HCT116 (cell line): ENCODE measurements around the gene IARS1. TPM values are rescaled to one million over a fixed set of nuclear protein-coding genes. Genes with fewer than 3 reads are reported as not detected.

ENCODE experiments used
- ATAC-seq: fragments of 200-7000 bp; cut with Tn5 transposase; 2 replicates; pipeline ENCODE4 v1.9.1; 2020; ENCODE audit warnings: mild to moderate bottlenecking, moderate library complexity
- BruUV-seq: library from RNA; stranded (reverse); fragments of 400-500 nt; replicated peaks from 2 replicates; lab custom pipeline; 2021; lab: Mats Ljungman, UMichigan
- CTCF ChIA-PET: fragments of 300-600 bp; sonication (Branson Sonifier 250); formaldehyde crosslinking; loops from one replicate; lab custom pipeline; 2021; ENCODE audit warnings: antibody characterized with exemption; lab: Charles Lee
- POLR2A ChIA-PET: fragments of 300-600, 350-600 bp; sonication (Branson Sonifier 250); formaldehyde crosslinking; loops from one replicate; lab custom pipeline; 2021; ENCODE audit warnings: antibody characterized with exemption; lab: Charles Lee
- RAD21 ChIA-PET, 2 experiments: fragments of 300-600 bp; sonication (Branson Sonifier 250); formaldehyde crosslinking; loops; one replicate each; lab custom pipeline; 2023; ENCODE audit warnings: low total read pairs in 2 of 2; ENCODE audit not compliant: uncharacterized antibody in 2 of 2, unreplicated experiment in 2 of 2, low non-redundant PET in 1 of 2; lab: Charles Lee
- DNase-seq: peaks from one replicate; pipeline ENCODE4 v3.0.0-alpha.2; 2010; ENCODE audit warnings: low read depth, low spot score
- H2AFZ ChIP-seq: fragments of 200-600 bp; shearing (Covaris generic), sonication (generic); 2 replicates; pipeline ENCODE4 v1.6.1; 2017; ENCODE audit warnings: low read depth, mixed run types, mixed read lengths, antibody characterized with exemption, low read length; ENCODE audit not compliant: poor library complexity, severe bottlenecking
- H3K27ac ChIP-seq: 2 replicates; pipeline ENCODE4 v1.5.1; 2012; ENCODE audit warnings: low read depth, low read length
- H3K27me3 ChIP-seq: fragments of 200-600 bp; sonication (generic); 2 replicates; pipeline ENCODE4 v1.6.1; 2016; ENCODE audit warnings: mixed run types, low read length, mixed read lengths; ENCODE audit not compliant: insufficient read depth
- H3K36me3 ChIP-seq, 2 experiments: fragments of 200-500 bp in 1 of 2; fragments of 200-600 bp in 1 of 2; sonication (Bioruptor generic) in 1 of 2; sonication (generic) in 1 of 2; 2 replicates each; pipeline versions ENCODE4 v1.5.1 to v1.6.1; 2014 to 2016; ENCODE audit warnings: low read length in 2 of 2, inconsistent platforms in 1 of 2, mixed read lengths in 1 of 2, mixed run types in 1 of 2; ENCODE audit not compliant: insufficient read depth in 2 of 2, control insufficient read depth in 1 of 2
- H3K4me1 ChIP-seq, 2 experiments: fragments of 200-600 bp in 1 of 2; sonication (generic) in 1 of 2; 2 replicates each; pipeline versions ENCODE4 v1.5.1 to v1.6.1; 2012 to 2017; ENCODE audit warnings: low read length in 2 of 2, inconsistent platforms in 1 of 2, mild to moderate bottlenecking in 1 of 2, mixed read lengths in 1 of 2, mixed run types in 1 of 2, moderate library complexity in 1 of 2; ENCODE audit not compliant: insufficient read depth in 2 of 2, control insufficient read depth in 1 of 2
- H3K4me2 ChIP-seq: fragments of 200-600 bp; sonication (generic); 2 replicates; pipeline ENCODE4 v1.6.1; 2017; ENCODE audit warnings: mixed run types, low read length, mixed read lengths
- H3K4me3 ChIP-seq, 2 experiments: fragments of 200-600 bp in 1 of 2; sonication (generic) in 1 of 2; replicated peaks in 1 of 2; 2 replicates each; pipeline ENCODE4 v1.5.1; 2011 to 2016; ENCODE audit warnings: low read length in 2 of 2, control low read depth in 1 of 2, low read depth in 1 of 2, mild to moderate bottlenecking in 1 of 2, mixed read lengths in 1 of 2, mixed run types in 1 of 2
- H3K79me2 ChIP-seq: fragments of 200-600 bp; sonication (generic); 2 replicates; pipeline ENCODE4 v1.6.1; 2017; ENCODE audit warnings: mild to moderate bottlenecking, mixed run types, low read length, moderate library complexity, mixed read lengths; ENCODE audit not compliant: insufficient read depth
- H3K9ac ChIP-seq: fragments of 200-600 bp; sonication (generic); 2 replicates; pipeline ENCODE4 v1.6.1; 2016; ENCODE audit warnings: low read length, mixed read lengths
- H3K9me2 ChIP-seq: fragments of 200-600 bp; sonication (generic), shearing (Covaris generic); 2 replicates; pipeline ENCODE4 v1.6.1; 2017; ENCODE audit warnings: mixed run types, mild to moderate bottlenecking, moderate library complexity; ENCODE audit not compliant: insufficient read depth
- H3K9me3 ChIP-seq, 2 experiments: fragments of 200-500 bp in 1 of 2; fragments of 200-600 bp in 1 of 2; sonication (Bioruptor generic) in 1 of 2; sonication (generic) in 1 of 2; 2 replicates each; pipeline ENCODE4 v1.6.1; 2014 to 2017; ENCODE audit warnings: low read length in 2 of 2, mixed read lengths in 2 of 2, inconsistent platforms in 1 of 2, low read depth in 1 of 2, mild to moderate bottlenecking in 1 of 2, mixed run types in 1 of 2, moderate library complexity in 1 of 2; ENCODE audit not compliant: control insufficient read depth in 1 of 2, insufficient read depth in 1 of 2
- H4K20me1 ChIP-seq: fragments of 200-600 bp; sonication (generic), shearing (Covaris generic); 2 replicates; pipeline ENCODE4 v1.6.1; 2017; ENCODE audit warnings: mixed run types, mild to moderate bottlenecking, moderate library complexity; ENCODE audit not compliant: insufficient read depth
- ATF3 ChIP-seq: IDR thresholded peaks from 2 replicates; pipeline ENCODE4 v1.6.1; 2012
- CBX3 ChIP-seq: IDR thresholded peaks from 2 replicates; pipeline ENCODE4 v1.6.1; 2012; ENCODE audit warnings: low read depth
- EZH2phosphoT487 ChIP-seq: fragments of 200-600 bp; IDR thresholded peaks from 2 replicates; pipeline ENCODE4 v1.6.1; 2018; ENCODE audit warnings: antibody characterized with exemption, borderline replicate concordance
- JUND ChIP-seq: IDR thresholded peaks from 2 replicates; pipeline ENCODE4 v1.6.1; 2012
- REST ChIP-seq: IDR thresholded peaks from 2 replicates; pipeline ENCODE4 v1.6.1; 2012; ENCODE audit warnings: low read depth
- SIN3A ChIP-seq: IDR thresholded peaks from 2 replicates; pipeline ENCODE4 v1.6.1; 2012; ENCODE audit warnings: low read depth
- TCF7L2 ChIP-seq: IDR thresholded peaks from 2 replicates; pipeline ENCODE4 v1.7.0; 2011; ENCODE audit warnings: borderline replicate concordance, inconsistent platforms; ENCODE audit not compliant: insufficient read depth, insufficient read length; ENCODE audit errors: extremely low read depth
- ZFX ChIP-seq: fragments of 450-650 bp; IDR thresholded peaks from 2 replicates; pipeline ENCODE4 v1.6.1; 2017
- intact Hi-C: fragments of 100-400 bp; cut with micrococcal nuclease; formaldehyde crosslinking; loops from 2 replicates; pipeline ENCODE4 v1.10.0; 2022
- total RNA-seq: library from RNA; stranded (reverse); gene quantifications from one replicate; pipeline ENCODE4 v1.2.1, GENCODE V29; 2021; ENCODE audit not compliant: unreplicated experiment

The IARS1 gene
- total RNA-seq, 1 experiment from 2014 or later, result 279 TPM

GRCh38 chr9:92294297-92294676, 790 bp upstream of the IARS1 start:
- Histone ChIP-seq H3K27me3 (no peaks in the 10 kb centered on the region), H3K4me3 (peak overlapping the region; percentile 73 to 92), H3K4me1 (peaks cover 6 to 22% of the 10 kb centered on the region in 2 experiments; a peak in 3 of 4 replicates), H3K27ac (peak overlapping the region; percentile 60), H3K9me3 (no peaks in the 10 kb centered on the region), H2AFZ (no peak overlapping the region)
- ChIA-PET RAD21 (no interaction called here), CTCF (no interaction called here)
- ATAC-seq (peak; percentile 44), DNase-seq (no peak)
- no peak for TF ChIP-seq TCF7L2
- TF ChIP-seq ATF3, result no peak
- no peak for TF ChIP-seq EZH2phosphoT487
- TF ChIP-seq CBX3, result no peak
- TF ChIP-seq ZFX, result peak; percentile 42; the same call in 1 of the 2 replicates
- no peak for TF ChIP-seq REST
- no peak for TF ChIP-seq SIN3A
- TF ChIP-seq JUND, result no peak
- TF ChIP-seq, all 23 proteins: peak for 1
- peaks cover 53% of the 10 kb centered on the region for H3K79me2 ChIP-seq
- H3K9ac ChIP-seq, result peak overlapping the region; percentile 86
- H3K9me2 ChIP-seq, result no peaks in the 10 kb centered on the region
- no TSS peak for BruUV-seq
- intact Hi-C loops, result no loop called here
- POLR2A ChIA-PET, result no interaction called here
- H3K36me3 ChIP-seq, result peaks cover 24 to 41% of the 10 kb centered on the region in 2 experiments
- H4K20me1 ChIP-seq, result peaks cover 13% of the 10 kb centered on the region; the same call in 1 of the 2 replicates
- peak overlapping the region; percentile 86 for H3K4me2 ChIP-seq
